HEK293T (cell line): ENCODE data around the gene BAIAP2.

Source experiments
- CTCF ChIA-PET: fragments of 350-600 bp; formaldehyde crosslinking; extraction: SDS; loops from one replicate; lab custom pipeline; 2021; ENCODE audit warnings: antibody characterized with exemption, inconsistent platforms; lab: Yijun Ruan, JAX
- POLR2A ChIA-PET: fragments of 350-600 bp; formaldehyde crosslinking; extraction: SDS; loops from one replicate; lab custom pipeline; 2020; ENCODE audit warnings: antibody characterized with exemption, inconsistent platforms; lab: Yijun Ruan, JAX
- DNase-seq: peaks from one replicate; pipeline ENCODE4 v3.0.0; 2012; ENCODE audit warnings: mixed read lengths; ENCODE audit errors: extremely low spot score
- ARNT ChIP-seq: fragments of 450-650 bp; IDR thresholded peaks from 2 replicates; pipeline ENCODE4 v1.6.1; 2017; ENCODE audit warnings: mild to moderate bottlenecking
- BHLHE40 ChIP-seq: fragments of 450-650 bp; IDR thresholded peaks from 2 replicates; pipeline ENCODE4 v1.6.1; 2016; ENCODE audit warnings: mild to moderate bottlenecking, moderate library complexity, borderline replicate concordance
- CTBP1 ChIP-seq: fragments of 450-650 bp; IDR thresholded peaks from 2 replicates; pipeline ENCODE4 v1.6.1; 2016; ENCODE audit warnings: borderline replicate concordance
- ELF4 ChIP-seq: fragments of 450-650 bp; IDR thresholded peaks from 2 replicates; pipeline ENCODE4 v1.6.1; 2017; ENCODE audit warnings: antibody characterized with exemption
- FOXA1 ChIP-seq: fragments of 450-650 bp; IDR thresholded peaks from 2 replicates; pipeline ENCODE4 v1.6.1; 2016; ENCODE audit warnings: mild to moderate bottlenecking
- FOXK2 ChIP-seq: fragments of 450-650 bp; IDR thresholded peaks from 2 replicates; pipeline ENCODE4 v1.6.1; 2016; ENCODE audit warnings: mild to moderate bottlenecking
- FOXM1 ChIP-seq: fragments of 450-650 bp; IDR thresholded peaks from 2 replicates; pipeline ENCODE4 v1.6.1; 2017; ENCODE audit warnings: mild to moderate bottlenecking, borderline replicate concordance
- HDGF ChIP-seq: fragments of 450-650 bp; IDR thresholded peaks from 2 replicates; pipeline ENCODE4 v1.6.1; 2017; ENCODE audit warnings: antibody characterized with exemption, borderline replicate concordance
- L3MBTL2 ChIP-seq: fragments of 450-650 bp; conservative IDR thresholded peaks from 2 replicates; pipeline ENCODE4 v1.6.1; 2016; ENCODE audit warnings: mild to moderate bottlenecking
- LEF1 ChIP-seq: fragments of 450-650 bp; IDR thresholded peaks from 2 replicates; pipeline ENCODE4 v1.6.1; 2017; ENCODE audit warnings: mild to moderate bottlenecking, borderline replicate concordance
- NFRKB ChIP-seq: fragments of 450-650 bp; IDR thresholded peaks from 2 replicates; pipeline ENCODE4 v1.6.1; 2016; ENCODE audit warnings: mild to moderate bottlenecking, moderate library complexity
- SP1 ChIP-seq: fragments of 450-650 bp; IDR thresholded peaks from 2 replicates; pipeline ENCODE4 v1.6.1; 2017
- SUZ12 ChIP-seq: fragments of 450-650 bp; IDR thresholded peaks from 2 replicates; pipeline ENCODE4 v1.6.1; 2016; ENCODE audit warnings: mild to moderate bottlenecking
- TARDBP ChIP-seq: fragments of 450-650 bp; IDR thresholded peaks from 2 replicates; pipeline ENCODE4 v1.6.1; 2016
- ZNF384 ChIP-seq: fragments of 450-650 bp; IDR thresholded peaks from 2 replicates; pipeline ENCODE4 v1.6.1; 2016
- TF ChIP-seq, protein P1 (sequence below): fragments of 450-650 bp; IDR thresholded peaks from 2 replicates; pipeline ENCODE4 v1.6.1; 2016

The BAIAP2 gene

DNA sequence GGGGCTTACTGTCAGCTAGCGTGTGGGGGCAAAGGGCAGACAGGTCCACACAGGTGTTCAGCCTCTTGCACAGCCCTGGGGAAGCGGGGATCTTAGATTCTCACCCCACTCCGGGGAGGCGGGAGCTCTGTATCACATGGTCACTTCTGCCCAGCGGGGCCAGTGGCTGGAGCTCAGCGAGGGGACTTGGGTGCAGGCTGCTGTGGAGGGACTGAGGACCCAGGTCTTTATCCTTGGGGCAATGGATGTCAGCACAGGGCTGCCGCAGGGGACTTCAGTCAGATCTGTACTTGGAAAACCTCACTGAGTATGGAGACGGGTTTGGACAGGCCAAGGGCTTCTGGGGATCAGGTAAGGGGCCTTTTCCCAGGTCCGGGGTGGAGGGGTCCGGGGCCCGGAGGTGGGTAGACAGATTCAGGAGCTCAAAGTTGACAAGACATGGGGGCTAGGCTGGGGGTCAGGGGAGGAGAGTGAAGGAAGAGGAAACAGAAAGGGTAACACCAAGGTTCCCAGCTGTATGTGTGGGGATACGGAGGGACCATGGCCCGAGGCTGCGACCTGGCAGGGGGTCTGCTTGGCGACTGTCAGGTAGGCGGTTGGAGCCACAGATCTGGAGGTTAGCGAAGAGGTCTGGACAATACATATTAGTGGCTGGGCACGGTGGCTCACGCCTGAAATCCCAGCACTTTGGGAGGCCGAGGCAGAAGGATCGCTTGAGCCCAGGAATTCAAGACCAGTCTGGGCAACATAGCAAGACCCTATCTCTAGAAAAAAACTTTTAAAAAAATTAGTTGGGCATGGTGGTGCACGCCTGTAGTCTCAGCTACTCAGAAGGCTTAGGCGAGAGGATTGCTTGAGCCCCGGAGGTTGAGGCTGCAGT is 15.1 kb upstream of the BAIAP2 start:
- ChIA-PET POLR2A (interaction anchor here (0.9 to 2.1 kb wide), 4 partner anchors 14 to 76 kb away, joined by 3 to 6 read pairs (median 4); partner anchors contain the start of gene CHMP6), CTCF (interaction anchor here (1.2 kb wide), 1 partner anchor 75 kb away, joined by 3 read pairs; no protein-coding TSS in a partner anchor)
- TF ChIP-seq LEF1 (no peak), FOXM1 (no peak), FOXA1 (no peak), ELF4 (no peak), TARDBP (no peak), NFRKB (no peak), FOXK2 (no peak), CTBP1 (no peak), L3MBTL2 (no peak), SP1 (no peak), ZNF384 (no peak), ARNT (no peak), SUZ12 (no peak), BHLHE40 (no peak)
- TF ChIP-seq, protein P1, sequence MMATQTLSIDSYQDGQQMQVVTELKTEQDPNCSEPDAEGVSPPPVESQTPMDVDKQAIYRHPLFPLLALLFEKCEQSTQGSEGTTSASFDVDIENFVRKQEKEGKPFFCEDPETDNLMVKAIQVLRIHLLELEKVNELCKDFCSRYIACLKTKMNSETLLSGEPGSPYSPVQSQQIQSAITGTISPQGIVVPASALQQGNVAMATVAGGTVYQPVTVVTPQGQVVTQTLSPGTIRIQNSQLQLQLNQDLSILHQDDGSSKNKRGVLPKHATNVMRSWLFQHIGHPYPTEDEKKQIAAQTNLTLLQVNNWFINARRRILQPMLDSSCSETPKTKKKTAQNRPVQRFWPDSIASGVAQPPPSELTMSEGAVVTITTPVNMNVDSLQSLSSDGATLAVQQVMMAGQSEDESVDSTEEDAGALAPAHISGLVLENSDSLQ, result no peak
- DNase-seq, result no peak

- ChIA-PET CTCF (no interaction called here), POLR2A (interaction anchor here (0.9 to 2.1 kb wide), 4 partner anchors 13 to 75 kb away, joined by 3 to 6 read pairs (median 4); partner anchors contain the start of gene CHMP6)
- DNase-seq, result no peak
- TF ChIP-seq ARNT (no peak), L3MBTL2 (no peak), LEF1 (no peak), TARDBP (no peak), ZNF384 (no peak), HDGF (no peak), FOXA1 (no peak)
Measured at GRCh38 chr17:81020443-81020766, 14.5 kb upstream of the BAIAP2 start.

GRCh38 chr17:81020767-81021497 is 14.0 kb upstream of the BAIAP2 start:
- no peak for DNase-seq
- no peak for TF ChIP-seq ELF4
- no peak for TF ChIP-seq LEF1
- no peak for TF ChIP-seq ZNF384
- TF ChIP-seq CTBP1, result no peak
- TF ChIP-seq SUZ12, result no peak
- no peak for TF ChIP-seq NFRKB
- no peak for TF ChIP-seq FOXK2
- TF ChIP-seq FOXM1, result no peak
- TF ChIP-seq HDGF, result no peak
- no peak for TF ChIP-seq L3MBTL2
- no peak for TF ChIP-seq ARNT
- no peak for TF ChIP-seq FOXA1
- no peak for TF ChIP-seq SP1
- TF ChIP-seq BHLHE40, result no peak
- POLR2A ChIA-PET, result interaction anchor here (0.9 to 2.1 kb wide), 5 partner anchors 13 to 566 kb away, joined by 3 to 6 read pairs (median 4); partner anchors contain the start of gene CHMP6
- CTCF ChIA-PET, result no interaction called here

- ChIA-PET CTCF (interaction anchor here (0.7 to 1.4 kb wide), 4 partner anchors 8 to 76 kb away, joined by 3 to 5 read pairs (median 3); no protein-coding TSS in a partner anchor), POLR2A (interaction anchor here (1.3 to 2.1 kb wide), 3 partner anchors 14 to 567 kb away, joined by 4 to 6 read pairs (median 6); partner anchors contain the start of genes BAIAP2 and CHMP6)
- TF ChIP-seq SP1, result no peak
- TF ChIP-seq ARNT, result no peak
- no peak for TF ChIP-seq FOXM1
- TF ChIP-seq HDGF, result no peak
- TF ChIP-seq BHLHE40, result no peak
- TF ChIP-seq FOXA1, result no peak
- TF ChIP-seq NFRKB, result no peak
- TF ChIP-seq ELF4, result no peak
- no peak for TF ChIP-seq LEF1
- no peak for TF ChIP-seq SUZ12
- no peak for TF ChIP-seq ZNF384
- DNase-seq, result no peak
Measured at GRCh38 chr17:81021531-81022343, 13.2 kb upstream of the BAIAP2 start.

DNA sequence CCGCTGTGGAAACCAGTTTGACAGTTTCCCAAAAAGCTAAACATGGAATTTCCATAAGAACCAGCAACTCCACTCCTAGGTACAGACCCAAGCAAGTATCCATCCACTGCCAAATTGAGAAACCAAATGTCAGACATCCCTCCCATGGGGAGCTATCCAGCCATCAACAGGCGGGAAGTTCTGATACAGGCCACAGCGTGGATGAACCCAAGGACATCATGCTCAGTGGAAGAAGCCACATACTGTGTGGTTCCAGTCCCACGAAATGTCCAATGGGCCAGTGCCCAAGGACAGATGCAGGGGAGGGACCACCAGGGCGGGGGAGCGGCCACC is 12.6 kb upstream of the BAIAP2 start:
- ChIA-PET CTCF (interaction anchor here (0.7 to 1.4 kb wide), 4 partner anchors 9 to 75 kb away, joined by 3 to 5 read pairs (median 3); no protein-coding TSS in a partner anchor), POLR2A (interaction anchor here (1.3 to 1.9 kb wide), 2 partner anchors 13 to 568 kb away, joined by 4 to 6 read pairs; partner anchors contain the start of gene BAIAP2)
- DNase-seq, result no peak
- TF ChIP-seq SP1, result no peak
- TF ChIP-seq ZNF384, result no peak
- TF ChIP-seq LEF1, result no peak
- no peak for TF ChIP-seq ELF4
- no peak for TF ChIP-seq NFRKB
- TF ChIP-seq TARDBP, result no peak
- TF ChIP-seq HDGF, result no peak
- TF ChIP-seq BHLHE40, result no peak
- TF ChIP-seq, protein P1, result no peak
- TF ChIP-seq FOXK2, result no peak
- no peak for TF ChIP-seq FOXM1
- TF ChIP-seq SUZ12, result no peak
- TF ChIP-seq L3MBTL2, result no peak
- no peak for TF ChIP-seq CTBP1
